H1 (cell line): ENCODE measurements around the gene RPL37A. TPM values are rescaled to one million over a fixed set of nuclear protein-coding genes. Genes with fewer than 3 reads are reported as not detected.

Source experiments
- CTCF ChIA-PET: fragments of 300-600 bp; sonication (Branson Sonifier 250); formaldehyde crosslinking; loops from one replicate; lab custom pipeline; 2021; ENCODE audit not compliant: partially characterized antibody; lab: Charles Lee
- POLR2A ChIA-PET: fragments of 300-600 bp; sonication (Branson Sonifier 250); formaldehyde crosslinking; loops from one replicate; lab custom pipeline; 2021; ENCODE audit warnings: inconsistent platforms; ENCODE audit not compliant: partially characterized antibody; lab: Charles Lee
- DNase-seq, 2 experiments: peaks; one replicate each; pipeline versions ENCODE4 v3.0.0 to v3.0.0-alpha.2; 2010 to 2022; ENCODE audit warnings: low spot score in 2 of 2, low read depth in 1 of 2, mixed read lengths in 1 of 2
- FAIRE-seq: peaks from 2 replicates; lab custom pipeline; 2011; peaks lifted over from hg19 to GRCh38; lab: Jason Lieb, UNC
- H2AFZ ChIP-seq: 2 replicates; pipeline ENCODE4 v1.8.1; 2012; ENCODE audit warnings: low read length, inconsistent platforms
- H2AK5ac ChIP-seq: 2 replicates; pipeline ENCODE4 v1.6.1; 2013; ENCODE audit warnings: low read depth, low read length
- H2BK120ac ChIP-seq: replicated peaks from 2 replicates; pipeline ENCODE3; 2013; ENCODE audit warnings: low read depth, low read length, inconsistent platforms
- H2BK12ac ChIP-seq: 2 replicates; pipeline ENCODE4 v1.6.1; 2013; ENCODE audit warnings: low read depth, low read length
- H2BK15ac ChIP-seq: 2 replicates; pipeline ENCODE4 v1.6.1; 2013; ENCODE audit warnings: low read length
- H2BK20ac ChIP-seq: 2 replicates; pipeline ENCODE4 v1.6.1; 2013; ENCODE audit warnings: low read length
- H2BK5ac ChIP-seq: 2 replicates; pipeline ENCODE4 v1.6.1; 2013; ENCODE audit warnings: low read depth, low read length
- H3K14ac ChIP-seq: 2 replicates; pipeline ENCODE4 v1.6.1; 2013; ENCODE audit warnings: inconsistent platforms; ENCODE audit not compliant: insufficient read length
- H3K18ac ChIP-seq: 2 replicates; pipeline ENCODE4 v1.6.1; 2013; ENCODE audit warnings: low read length; ENCODE audit errors: extremely low read depth
- H3K23ac ChIP-seq: 2 replicates; pipeline ENCODE4 v1.6.1; 2013; ENCODE audit warnings: inconsistent platforms; ENCODE audit not compliant: insufficient read length
- H3K23me2 ChIP-seq: 2 replicates; pipeline ENCODE4 v1.6.1; 2013; ENCODE audit warnings: low read depth, low read length
- H3K27ac ChIP-seq: 2 replicates; pipeline ENCODE4 v1.6.1; 2011; ENCODE audit warnings: low read depth, low read length, inconsistent platforms
- H3K27me3 ChIP-seq, 4 experiments: replicated peaks in 1 of 4; 1 replicate in 1 of 4; 2 replicates in 3 of 4; pipeline versions ENCODE4 v1.6.1 to v1.8.1; 2011 to 2013; ENCODE audit warnings: low read length in 3 of 4, mild to moderate bottlenecking in 3 of 4, inconsistent platforms in 2 of 4, mixed read lengths in 2 of 4, moderate library complexity in 1 of 4; ENCODE audit not compliant: control insufficient read depth in 3 of 4, insufficient read depth in 3 of 4; ENCODE audit errors: extremely low read depth in 1 of 4
- H3K36me3 ChIP-seq, 4 experiments: 2 replicates each; pipeline versions ENCODE4 v1.6.1 to v1.8.1; 2011 to 2013; ENCODE audit warnings: mild to moderate bottlenecking in 4 of 4, low read length in 3 of 4, moderate library complexity in 2 of 4, control low read depth in 1 of 4, inconsistent platforms in 1 of 4; ENCODE audit not compliant: insufficient read depth in 4 of 4, control insufficient read depth in 2 of 4
- H3K4ac ChIP-seq: replicated peaks from 2 replicates; pipeline ENCODE3; 2013; ENCODE audit warnings: low read length, low read depth, mixed read lengths, inconsistent platforms; ENCODE audit not compliant: insufficient read length
- H3K4me1 ChIP-seq, 4 experiments: replicated peaks in 1 of 4; 1 replicate in 1 of 4; 2 replicates in 3 of 4; pipeline versions ENCODE4 v1.6.1 to v1.8.1; 2011 to 2013; ENCODE audit warnings: low read length in 3 of 4, inconsistent platforms in 2 of 4, mixed read lengths in 1 of 4; ENCODE audit not compliant: insufficient read depth in 4 of 4, control insufficient read depth in 3 of 4
- H3K4me2 ChIP-seq, 2 experiments: 2 replicates each; pipeline versions ENCODE4 v1.6.1 to v1.8.1; 2011 to 2013; ENCODE audit warnings: low read depth in 2 of 2, low read length in 2 of 2, control low read depth in 1 of 2, inconsistent platforms in 1 of 2, mild to moderate bottlenecking in 1 of 2; ENCODE audit not compliant: insufficient read depth in 1 of 2
- H3K4me3 ChIP-seq, 4 experiments: fragments of 200-600, 300-600 bp in 1 of 4; sonication (generic), shearing (Covaris generic), sonication (Bioruptor Twin) in 1 of 4; 2 replicates each; pipeline versions ENCODE4 v1.5.1 to v1.8.1; 2011 to 2016; ENCODE audit warnings: low read length in 4 of 4, low read depth in 3 of 4, control low read depth in 2 of 4, inconsistent platforms in 2 of 4, mild to moderate bottlenecking in 2 of 4, mixed read lengths in 1 of 4, moderate library complexity in 1 of 4; ENCODE audit not compliant: insufficient read depth in 2 of 4; ENCODE audit errors: extremely low read depth in 1 of 4
- H3K56ac ChIP-seq: replicated peaks from 2 replicates; pipeline ENCODE3; 2013; ENCODE audit warnings: low read depth, mild to moderate bottlenecking, mixed read lengths, low read length, inconsistent platforms; ENCODE audit not compliant: insufficient read length
- H3K79me1 ChIP-seq: 2 replicates; pipeline ENCODE4 v1.6.1; 2013; ENCODE audit warnings: low read depth, low read length, control low read depth
- H3K79me2 ChIP-seq, 2 experiments: 2 replicates each; pipeline versions ENCODE4 v1.6.1 to v1.8.1; 2012 to 2013; ENCODE audit warnings: low read length in 2 of 2, mild to moderate bottlenecking in 2 of 2, inconsistent platforms in 1 of 2; ENCODE audit not compliant: insufficient read depth in 2 of 2, control insufficient read depth in 1 of 2
- H3K9ac ChIP-seq, 4 experiments: replicated peaks in 1 of 4; 1 replicate in 1 of 4; 2 replicates in 3 of 4; pipeline versions ENCODE4 v1.6.1 to v1.8.1; 2011 to 2013; ENCODE audit warnings: low read depth in 3 of 4, low read length in 3 of 4, control low read depth in 2 of 4, mild to moderate bottlenecking in 2 of 4, moderate library complexity in 2 of 4, inconsistent platforms in 1 of 4; ENCODE audit errors: extremely low read depth in 1 of 4
- H3K9me3 ChIP-seq, 2 experiments: 2 replicates each; pipeline versions ENCODE4 v1.6.1 to v1.8.1; 2012 to 2013; ENCODE audit warnings: mild to moderate bottlenecking in 2 of 2, moderate library complexity in 2 of 2, control low read depth in 1 of 2, inconsistent platforms in 1 of 2, low read depth in 1 of 2, low read length in 1 of 2, mixed read lengths in 1 of 2; ENCODE audit not compliant: insufficient read depth in 2 of 2
- H4K20me1 ChIP-seq, 2 experiments: replicated peaks in 1 of 2; 2 replicates each; pipeline versions ENCODE3 to v1.8.1; 2011 to 2013; ENCODE audit warnings: inconsistent platforms in 2 of 2, low read length in 2 of 2, mild to moderate bottlenecking in 1 of 2; ENCODE audit not compliant: insufficient read depth in 2 of 2, control insufficient read depth in 1 of 2
- H4K5ac ChIP-seq: 2 replicates; pipeline ENCODE4 v1.6.1; 2013; ENCODE audit warnings: low read length, low read depth, mixed read lengths, inconsistent platforms; ENCODE audit not compliant: insufficient read length
- H4K8ac ChIP-seq: 2 replicates; pipeline ENCODE4 v1.8.0; 2013; ENCODE audit warnings: mild to moderate bottlenecking, moderate library complexity, low read length, inconsistent platforms; ENCODE audit not compliant: insufficient read depth; ENCODE audit errors: extremely low read depth
- H4K91ac ChIP-seq: replicated peaks from 2 replicates; pipeline ENCODE3; 2013; ENCODE audit warnings: low read length, mixed read lengths, inconsistent platforms; ENCODE audit not compliant: insufficient read length
- CBX5 ChIP-seq: fragments of 300-800, 300-1000 bp; sonication (generic); IDR thresholded peaks from 2 replicates; pipeline ENCODE4 v1.7.1; 2016; ENCODE audit warnings: antibody characterized with exemption, low read length, low read depth
- HDAC2 ChIP-seq, 2 experiments: fragments of 300-600 bp in 1 of 2; sonication (generic) in 1 of 2; IDR thresholded peaks; 2 replicates each; pipeline ENCODE4 v1.6.1; 2011 to 2012; ENCODE audit warnings: low read depth in 2 of 2, low read length in 2 of 2, mild to moderate bottlenecking in 2 of 2, moderate library complexity in 2 of 2, borderline replicate concordance in 1 of 2, inconsistent platforms in 1 of 2
- NRF1 ChIP-seq: IDR thresholded peaks from 2 replicates; pipeline ENCODE4 v1.6.1; 2011; ENCODE audit warnings: mild to moderate bottlenecking, low read depth, low read length, improper control_type of control experiment
- PHF8 ChIP-seq: fragments of 200-600 bp; sonication (generic); conservative IDR thresholded peaks from 2 replicates; pipeline ENCODE4 v1.7.1; 2012; ENCODE audit warnings: low read depth, mild to moderate bottlenecking, inconsistent platforms, low read length, moderate library complexity
- RAD21 ChIP-seq, 2 experiments: IDR thresholded peaks in 1 of 2; conservative IDR thresholded peaks in 1 of 2; 2 replicates each; pipeline ENCODE4 v1.6.1; 2011; ENCODE audit warnings: low read depth in 2 of 2, low read length in 2 of 2, improper control_type of control experiment in 1 of 2, inconsistent platforms in 1 of 2, mild to moderate bottlenecking in 1 of 2, moderate library complexity in 1 of 2
- SIRT6 ChIP-seq: IDR thresholded peaks from one replicate; pipeline ENCODE4 v1.7.1; 2012; ENCODE audit warnings: low read length, inconsistent platforms
- SP1 ChIP-seq: IDR thresholded peaks from 2 replicates; pipeline ENCODE4 v1.6.1; 2011; ENCODE audit warnings: low read depth, low read length
- SUZ12 ChIP-seq: fragments of 200-600 bp; sonication (generic); IDR thresholded peaks from 2 replicates; pipeline ENCODE4 v1.6.1; 2012; ENCODE audit warnings: mild to moderate bottlenecking, inconsistent platforms, low read length, moderate library complexity, mixed read lengths
- WGBS, 2 experiments: shearing (Covaris generic) in 1 of 2; methylation state at CpG; one replicate each; pipeline versions ENCODE4 v1.1.6 to v1.1.7; 2013 to 2015; ENCODE audit warnings: low lambda C conversion rate in 2 of 2, mixed read lengths in 2 of 2, inconsistent platforms in 1 of 2, low coverage in 1 of 2, missing lambda C conversion rate in 1 of 2; ENCODE audit not compliant: insufficient replicate concordance in 2 of 2, insufficient coverage in 1 of 2, insufficient read length in 1 of 2; ENCODE audit errors: extremely low coverage in 1 of 2, missing lambda C conversion rate in 1 of 2; 5-methylcytosine and 5-hydroxymethylcytosine counted together
- polyA plus RNA-seq, 7 experiments: library from polyadenylated mRNA; depleted of rRNA in 3 of 7; stranded (reverse) in 5 of 7; unstranded in 2 of 7; fragments of >200 nt in 5 of 7; fragments of 200-250 nt in 2 of 7; gene quantifications; 1 replicate in 5 of 7; 2 replicates in 1 of 7; 4 replicates in 1 of 7; pipeline versions ENCODE4 v1.2.1 to v1.2.3, GENCODE V29; 2011 to 2013; ENCODE audit warnings: missing spikeins in 2 of 7, mixed read lengths in 2 of 7
- total RNA-seq: library from RNA; stranded (reverse); fragmentation: NEBNext Ultra II Directional; extraction: Animal tissue kit (Norgen Biotek cat#: 25700); gene quantifications from 2 replicates; pipeline ENCODE4 v1.2.1, GENCODE V29; 2021
- TF ChIP-seq, protein P1 (sequence below): IDR thresholded peaks from 2 replicates; pipeline ENCODE4 v1.6.1; 2011; ENCODE audit warnings: low read length, improper control_type of control experiment

RPL37A gene
- total and polyA plus RNA-seq, 2 of the 8 experiments (the other 6 are each of a cell fraction or from before 2014, with no cell fraction given) = 1,737 to 3,180 TPM

DNA sequence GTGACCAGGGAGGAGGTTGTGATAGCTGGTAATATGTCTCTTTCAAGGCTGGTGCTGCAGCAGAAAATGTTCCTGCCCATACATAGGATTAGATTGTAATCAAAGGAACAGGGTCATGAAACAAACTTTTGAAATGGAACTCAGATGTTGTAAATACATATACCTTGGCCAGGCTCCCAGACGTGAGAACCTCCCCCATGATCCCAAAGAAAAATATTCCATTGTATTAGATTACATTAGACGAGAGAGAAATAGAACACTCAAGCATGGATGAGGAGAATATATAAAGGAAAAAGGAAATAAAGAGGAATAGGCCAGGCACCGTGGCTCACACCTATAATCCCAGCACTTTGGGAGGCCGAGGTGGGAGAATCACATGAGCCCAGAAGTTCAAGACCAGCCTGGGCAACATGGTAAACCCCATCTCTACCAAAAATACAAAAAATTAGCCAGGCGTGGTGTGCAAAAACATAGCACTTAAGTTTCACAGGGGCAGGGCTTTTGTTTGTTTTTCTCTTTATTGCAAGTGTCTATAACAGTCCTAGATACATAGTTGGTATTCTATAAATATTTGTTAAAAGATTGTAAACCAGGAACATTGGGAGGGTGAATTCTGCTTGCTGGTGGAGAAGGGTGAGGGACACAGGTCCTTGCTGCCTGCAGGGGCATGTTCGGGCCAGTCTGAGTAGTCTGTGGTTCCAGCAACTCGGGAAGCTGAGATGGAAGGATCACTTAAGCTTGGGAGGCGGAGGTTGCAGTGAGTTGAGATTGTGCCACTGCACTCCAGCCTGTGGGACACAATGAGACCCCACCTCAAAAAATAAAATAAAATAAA lies 52.8 kb downstream of the RPL37A start:
- H3K14ac ChIP-seq = no peak overlapping the region
- H3K27ac ChIP-seq = no peak overlapping the region
- no peak overlapping the region for H3K18ac ChIP-seq
- no peaks in the 10 kb centered on the region for H3K23me2 ChIP-seq
- ChIA-PET CTCF (interaction anchor here (0.6 to 1.7 kb wide), 10 partner anchors 21 to 115 kb away, joined by 3 to 11 read pairs (median 4); no protein-coding TSS in a partner anchor), POLR2A (interaction anchor here (0.6 to 1.6 kb wide), 2 partner anchors 48 to 102 kb away, joined by 3 to 5 read pairs; no protein-coding TSS in a partner anchor)
- no peak overlapping the region for H3K4me3 ChIP-seq
- 78% methylated on average over 8 of the region's 8 CpGs; no CpG with 5 or more reads in 1 of the 2 experiments for WGBS, 2 experiments
- no peak overlapping the region for H3K4ac ChIP-seq
- H2BK5ac ChIP-seq = no peak overlapping the region
- H3K79me2 ChIP-seq = no peaks in the 10 kb centered on the region; a peak in 1 of 4 replicates
- DNase-seq (no peak), FAIRE-seq (no peak)
- peaks cover 7 to 14% (median 9%) of the 10 kb centered on the region in 4 experiments for H3K4me1 ChIP-seq
- no peak overlapping the region for H4K91ac ChIP-seq
- H2BK120ac ChIP-seq = no peak overlapping the region
- no peak overlapping the region for H2BK12ac ChIP-seq
- no peak overlapping the region for H2BK15ac ChIP-seq
- H2BK20ac ChIP-seq = 0 out of 2 replicates have a peak overlapping the region, but pooled peaks have one; percentile 82
- no peak overlapping the region for H3K23ac ChIP-seq
- H3K9ac ChIP-seq = no peak overlapping the region
- no peak overlapping the region; the same call in 1 of the 2 replicates for H4K8ac ChIP-seq
- no peak overlapping the region for H2AFZ ChIP-seq
- H3K9me3 ChIP-seq = no peaks in the 10 kb centered on the region
- H4K5ac ChIP-seq = no peak overlapping the region
- no peak overlapping the region for H3K56ac ChIP-seq
- H3K4me2 ChIP-seq = no peak overlapping the region
- H3K27me3 ChIP-seq = no peaks in the 10 kb centered on the region
- H3K36me3 ChIP-seq = no peaks in the 10 kb centered on the region
- no peak overlapping the region for H2AK5ac ChIP-seq
- H4K20me1 ChIP-seq = no peaks in the 10 kb centered on the region
- no peaks in the 10 kb centered on the region for H3K79me1 ChIP-seq
- TF ChIP-seq RAD21 (IDR thresholded peaks at IDR 0.05 in 1 of 2, conservative IDR thresholded peaks at IDR 0.05 in 1 of 2; ENCODE audit: low read depth in 2 of 2, low read length in 2 of 2) (no peak), SP1 (no peak), SIRT6 (no peak), NRF1 (no peak), PHF8 (no peak), SUZ12 (no peak), CBX5 (no peak), HDAC2 (IDR thresholded peaks at IDR 0.05; ENCODE audit: borderline replicate concordance in 1 of 2, low read depth in 2 of 2, low read length in 2 of 2) (no peak)
- TF ChIP-seq, protein P1, sequence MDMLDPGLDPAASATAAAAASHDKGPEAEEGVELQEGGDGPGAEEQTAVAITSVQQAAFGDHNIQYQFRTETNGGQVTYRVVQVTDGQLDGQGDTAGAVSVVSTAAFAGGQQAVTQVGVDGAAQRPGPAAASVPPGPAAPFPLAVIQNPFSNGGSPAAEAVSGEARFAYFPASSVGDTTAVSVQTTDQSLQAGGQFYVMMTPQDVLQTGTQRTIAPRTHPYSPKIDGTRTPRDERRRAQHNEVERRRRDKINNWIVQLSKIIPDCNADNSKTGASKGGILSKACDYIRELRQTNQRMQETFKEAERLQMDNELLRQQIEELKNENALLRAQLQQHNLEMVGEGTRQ = no peak
